ENCODE measurements around the gene CD99. TPM values are rescaled to one million over a fixed set of nuclear protein-coding genes. Genes with fewer than 3 reads are reported as not detected.
A peak's percentile ranks its signal among the peaks of the same experiment; 100 is the strongest.

Gene CD99
- total and polyA plus RNA-seq, 2 experiments from 2014 or later: 329 to 565 TPM

- Histone ChIP-seq H4K20me1 (ENCODE audit: insufficient read depth, poor library complexity, severe bottlenecking) (no peaks in the 10 kb centered on the region), H3K36me3 (replicated peaks; ENCODE audit: insufficient read depth, low read depth) (no peaks in the 10 kb centered on the region), H3K27ac (no peak overlapping the region), H2AFZ (no peak overlapping the region), H3K4me3 (no peak overlapping the region), H3K4me2 (no peak overlapping the region), H3K79me2 (no peaks in the 10 kb centered on the region), H3K9me2 (replicated peaks; ENCODE audit: insufficient read depth) (no peaks in the 10 kb centered on the region), H3K9me3 (ENCODE audit: low read depth) (no peaks in the 10 kb centered on the region), H3K27me3 (no peaks in the 10 kb centered on the region), H3K4me1 (ENCODE audit: insufficient read depth) (peaks cover 6% of the 10 kb centered on the region)
- 93% methylated on average over 5 of the region's 5 CpGs for WGBS (ENCODE audit: low lambda C conversion rate, missing lambda C conversion rate)
- no peak for DNase-seq (ENCODE audit: low spot score)
- TF ChIP-seq, protein P1, sequence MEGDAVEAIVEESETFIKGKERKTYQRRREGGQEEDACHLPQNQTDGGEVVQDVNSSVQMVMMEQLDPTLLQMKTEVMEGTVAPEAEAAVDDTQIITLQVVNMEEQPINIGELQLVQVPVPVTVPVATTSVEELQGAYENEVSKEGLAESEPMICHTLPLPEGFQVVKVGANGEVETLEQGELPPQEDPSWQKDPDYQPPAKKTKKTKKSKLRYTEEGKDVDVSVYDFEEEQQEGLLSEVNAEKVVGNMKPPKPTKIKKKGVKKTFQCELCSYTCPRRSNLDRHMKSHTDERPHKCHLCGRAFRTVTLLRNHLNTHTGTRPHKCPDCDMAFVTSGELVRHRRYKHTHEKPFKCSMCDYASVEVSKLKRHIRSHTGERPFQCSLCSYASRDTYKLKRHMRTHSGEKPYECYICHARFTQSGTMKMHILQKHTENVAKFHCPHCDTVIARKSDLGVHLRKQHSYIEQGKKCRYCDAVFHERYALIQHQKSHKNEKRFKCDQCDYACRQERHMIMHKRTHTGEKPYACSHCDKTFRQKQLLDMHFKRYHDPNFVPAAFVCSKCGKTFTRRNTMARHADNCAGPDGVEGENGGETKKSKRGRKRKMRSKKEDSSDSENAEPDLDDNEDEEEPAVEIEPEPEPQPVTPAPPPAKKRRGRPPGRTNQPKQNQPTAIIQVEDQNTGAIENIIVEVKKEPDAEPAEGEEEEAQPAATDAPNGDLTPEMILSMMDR (IDR thresholded peaks at IDR 0.05; ENCODE audit: poor library complexity): no peak
- TF ChIP-seq EZH2 (IDR thresholded peaks at IDR 0.05; ENCODE audit: borderline replicate concordance) (no peak), EZH2phosphoT487 (IDR thresholded peaks at IDR 0.05; ENCODE audit: low read depth, severe bottlenecking, unreplicated experiment) (no peak)
Measured at GRCh38 chrX:2658585-2659292, 32.4 kb upstream of the CD99 start.

- Histone ChIP-seq H2AFZ (no peak overlapping the region), H3K9me3 (ENCODE audit: low read depth) (no peaks in the 10 kb centered on the region), H3K4me3 (no peak overlapping the region), H4K20me1 (ENCODE audit: insufficient read depth, poor library complexity, severe bottlenecking) (no peaks in the 10 kb centered on the region), H3K27me3 (no peaks in the 10 kb centered on the region), H3K9me2 (replicated peaks; ENCODE audit: insufficient read depth) (no peaks in the 10 kb centered on the region), H3K4me2 (no peak overlapping the region), H3K27ac (no peak overlapping the region), H3K36me3 (replicated peaks; ENCODE audit: insufficient read depth, low read depth) (no peaks in the 10 kb centered on the region), H3K4me1 (ENCODE audit: insufficient read depth) (peaks cover 15% of the 10 kb centered on the region), H3K79me2 (no peaks in the 10 kb centered on the region)
- WGBS (ENCODE audit: low lambda C conversion rate, missing lambda C conversion rate): 95% methylated on average over 5 of the region's 5 CpGs
- no peak for TF ChIP-seq EZH2 (IDR thresholded peaks at IDR 0.05; ENCODE audit: borderline replicate concordance)
- TF ChIP-seq EZH2phosphoT487 (IDR thresholded peaks at IDR 0.05; ENCODE audit: low read depth, severe bottlenecking, unreplicated experiment): no peak
- TF ChIP-seq, protein P1 (IDR thresholded peaks at IDR 0.05; ENCODE audit: poor library complexity): no peak
- DNase-seq (ENCODE audit: low spot score): no peak
Measured at GRCh38 chrX:2662586-2662985, 28.5 kb upstream of the CD99 start.

- Histone ChIP-seq H3K9me2 (replicated peaks; ENCODE audit: insufficient read depth) (no peaks in the 10 kb centered on the region), H3K27ac (peak overlapping the region; percentile 81), H3K4me1 (ENCODE audit: insufficient read depth) (peaks cover 15% of the 10 kb centered on the region), H3K4me2 (no peak overlapping the region), H3K36me3 (replicated peaks; ENCODE audit: insufficient read depth, low read depth) (no peaks in the 10 kb centered on the region), H3K27me3 (no peaks in the 10 kb centered on the region), H3K79me2 (no peaks in the 10 kb centered on the region), H2AFZ (no peak overlapping the region), H4K20me1 (ENCODE audit: insufficient read depth, poor library complexity, severe bottlenecking) (no peaks in the 10 kb centered on the region), H3K4me3 (no peak overlapping the region), H3K9me3 (ENCODE audit: low read depth) (no peaks in the 10 kb centered on the region)
- peak; percentile 56 for DNase-seq (ENCODE audit: low spot score)
- no peak for TF ChIP-seq EZH2phosphoT487 (IDR thresholded peaks at IDR 0.05; ENCODE audit: low read depth, severe bottlenecking, unreplicated experiment)
- TF ChIP-seq, protein P1 (IDR thresholded peaks at IDR 0.05; ENCODE audit: poor library complexity): no peak
- 37% methylated on average over 10 of the region's 10 CpGs for WGBS (ENCODE audit: low lambda C conversion rate, missing lambda C conversion rate)
Measured at GRCh38 chrX:2664502-2664901, 26.6 kb upstream of the CD99 start.
